Stimulated activated CD4-positive, alpha-beta T cell treated with anti-CD3 and anti-CD28 coated beads, TNF-alpha, amount 100 ng/mL, for 24 hours (primary cell): ENCODE measurements around the gene NPY4R2.
"Not testable (repeated sequence)": the region's sequence is repeated elsewhere in the genome, so short reads cannot be mapped to it uniquely, and the experiment has no call there.

Experiments used
- DNase-seq, 3 experiments: peaks; one replicate each; pipeline ENCODE4 v3.0.0-alpha.2; 2020; ENCODE audit warnings: low read depth in 3 of 3

The NPY4R2 gene, protein sequence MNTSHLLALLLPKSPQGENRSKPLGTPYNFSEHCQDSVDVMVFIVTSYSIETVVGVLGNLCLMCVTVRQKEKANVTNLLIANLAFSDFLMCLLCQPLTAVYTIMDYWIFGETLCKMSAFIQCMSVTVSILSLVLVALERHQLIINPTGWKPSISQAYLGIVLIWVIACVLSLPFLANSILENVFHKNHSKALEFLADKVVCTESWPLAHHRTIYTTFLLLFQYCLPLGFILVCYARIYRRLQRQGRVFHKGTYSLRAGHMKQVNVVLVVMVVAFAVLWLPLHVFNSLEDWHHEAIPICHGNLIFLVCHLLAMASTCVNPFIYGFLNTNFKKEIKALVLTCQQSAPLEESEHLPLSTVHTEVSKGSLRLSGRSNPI

DNA sequence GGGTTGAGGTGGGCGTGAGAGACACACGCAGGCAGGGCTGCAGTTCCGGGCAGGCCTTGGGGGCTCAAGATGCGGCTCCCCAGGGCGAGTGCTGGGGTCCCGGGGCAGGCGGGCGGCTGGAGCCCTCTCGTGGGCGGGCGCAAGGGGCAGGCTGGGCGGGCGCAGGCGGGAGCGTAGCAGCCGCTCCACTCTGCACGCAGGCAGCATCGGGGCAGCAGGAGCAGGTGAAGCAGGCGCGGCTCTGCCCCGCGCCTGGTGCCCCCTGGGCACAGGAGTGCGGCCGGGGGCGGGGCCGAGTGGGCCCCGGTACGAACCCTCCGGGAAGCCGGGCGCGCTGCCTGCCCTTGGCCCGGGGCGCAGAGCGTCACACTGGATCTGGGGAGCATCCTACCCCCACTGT is at the start of gene NPY4R2:
NPY4R2 (plus strand) TSS at position 188 of the 400 bp plus-strand sequence. CDS start 3,326 bp downstream, outside the sequence.
- DNase-seq: not testable (repeated sequence)

DNA sequence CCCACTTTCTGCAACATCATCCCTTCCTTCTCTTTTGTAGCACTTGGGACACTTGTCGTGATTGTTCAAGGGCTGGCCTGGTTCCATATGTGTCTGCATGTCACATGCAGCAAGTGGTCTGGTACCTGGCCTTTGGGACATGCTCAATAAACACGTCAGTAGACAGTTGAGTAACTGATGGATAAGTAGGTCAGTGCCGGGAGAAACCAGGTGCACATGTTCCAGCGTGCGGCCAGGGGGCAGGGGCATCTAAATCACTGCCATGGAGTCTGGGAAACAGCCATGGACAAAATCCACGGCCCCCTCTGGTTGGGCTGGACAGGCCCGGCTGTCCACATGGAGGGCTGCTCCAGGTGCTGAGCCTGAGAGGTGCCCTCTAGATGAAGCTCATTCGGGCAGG is 47.6 kb upstream of the NPY4R2 start:
- DNase-seq: not testable (repeated sequence)

DNA sequence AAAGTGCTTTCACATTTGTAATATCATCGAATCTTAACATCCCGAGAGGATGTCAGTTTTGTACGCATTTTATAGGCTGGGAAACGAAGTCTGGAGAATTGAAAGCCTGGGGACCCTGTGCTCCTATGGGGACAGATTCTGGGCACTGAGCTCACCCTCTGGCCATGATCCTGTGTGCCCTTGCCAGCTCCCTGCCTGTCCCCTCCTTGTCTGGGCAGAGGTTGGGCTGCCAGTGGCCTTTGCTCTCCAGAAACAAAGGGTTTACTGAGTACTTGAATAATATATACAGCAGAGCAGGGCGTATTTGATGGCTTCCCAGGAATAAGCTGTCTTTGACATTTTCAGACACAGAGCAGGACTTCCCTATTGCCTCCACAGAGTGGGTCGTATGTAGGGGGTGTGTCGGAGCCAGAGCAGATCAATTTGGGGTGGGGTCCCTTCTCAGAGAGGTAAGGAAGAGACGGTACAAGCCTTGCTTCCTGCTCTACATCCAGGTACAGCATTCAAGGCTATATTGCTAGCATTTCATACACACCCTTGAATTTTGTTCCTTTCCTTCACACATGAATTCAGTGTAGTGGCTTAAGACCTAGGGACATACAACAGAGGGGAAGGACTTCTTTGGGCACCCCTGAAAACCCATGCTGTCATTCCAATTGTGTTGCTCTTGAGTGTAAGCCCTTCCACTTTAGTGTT is 46.8 kb upstream of the NPY4R2 start:
- DNase-seq: not testable (repeated sequence)

DNA sequence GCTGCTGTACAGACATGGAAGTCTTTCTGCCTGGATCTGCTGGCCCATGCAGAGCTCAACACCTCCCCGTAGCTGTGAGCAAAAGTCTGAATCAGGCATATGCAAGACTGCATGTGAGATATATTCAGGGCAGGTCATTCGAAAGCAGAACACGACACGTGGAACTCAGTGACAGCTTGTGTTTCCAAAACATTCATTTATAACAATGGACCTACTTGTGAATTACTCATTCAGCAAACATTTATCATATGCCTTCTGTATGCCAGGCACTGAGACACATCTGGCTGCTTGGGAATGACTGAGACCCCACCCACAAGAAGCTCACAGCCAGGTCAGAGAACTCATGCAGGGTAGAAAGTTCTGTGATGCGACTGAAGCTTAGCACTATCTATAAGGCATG is 46.2 kb upstream of the NPY4R2 start:
- DNase-seq: not testable (repeated sequence)

DNA sequence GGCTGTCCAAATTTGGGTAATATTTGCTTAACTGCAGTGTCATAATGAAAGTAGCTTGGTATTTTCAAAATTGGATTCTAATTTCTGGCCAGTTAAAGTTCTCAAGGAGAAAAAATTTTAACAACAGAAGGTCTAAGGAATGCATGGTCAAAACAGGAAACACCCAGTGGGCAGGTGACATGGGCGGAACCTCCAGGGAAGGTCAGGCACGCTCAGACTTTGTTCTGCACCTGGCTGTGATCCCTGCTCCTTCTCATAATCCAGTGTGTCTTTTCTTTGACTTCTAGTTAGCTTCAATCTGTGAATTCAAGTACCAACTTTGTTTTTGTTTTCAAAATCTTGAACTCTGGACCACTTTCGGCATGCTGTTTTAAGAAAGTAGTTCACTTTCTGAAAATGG is 34.2 kb upstream of the NPY4R2 start:
- not testable (repeated sequence) for DNase-seq

DNA sequence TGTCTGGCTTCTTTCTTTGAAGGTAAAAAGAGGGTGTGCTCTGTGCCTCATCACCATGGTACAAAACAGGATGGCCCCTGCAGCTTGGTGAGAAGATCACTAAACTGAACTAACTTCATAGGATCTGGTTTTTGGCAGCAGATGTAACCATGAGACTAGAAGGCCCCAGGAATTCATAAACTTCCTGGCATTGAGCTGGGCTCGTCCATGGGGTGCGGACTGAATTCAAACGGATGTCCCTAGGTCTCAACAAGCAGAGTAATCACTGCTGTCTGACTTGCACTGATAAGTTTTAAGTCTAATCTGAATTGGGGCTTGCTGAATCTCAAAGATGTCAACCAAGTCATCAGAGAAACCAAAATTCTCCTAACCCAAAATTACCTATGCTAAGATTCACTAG is 33.5 kb upstream of the NPY4R2 start:
- DNase-seq: not testable (repeated sequence)

DNA sequence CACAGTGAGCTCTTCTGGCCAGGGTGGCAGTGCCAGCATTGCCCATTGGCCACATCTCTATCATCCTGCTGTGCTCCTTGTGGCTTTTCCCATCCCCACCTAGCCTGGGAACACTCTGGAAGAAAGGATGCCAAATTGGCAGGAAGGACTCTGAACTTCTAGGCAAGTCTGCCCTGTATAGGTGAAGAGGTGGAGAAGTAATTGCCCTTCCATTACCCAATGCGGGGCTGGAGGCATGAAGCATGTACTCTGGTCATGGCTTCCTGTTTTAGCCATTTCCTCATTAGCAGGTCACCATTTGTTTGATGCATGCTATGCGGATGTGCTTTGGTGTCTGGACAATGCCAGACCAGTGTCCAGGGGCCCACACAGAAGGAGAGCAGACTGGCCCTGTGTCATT is 32.1 kb upstream of the NPY4R2 start:
- DNase-seq: not testable (repeated sequence)

DNA sequence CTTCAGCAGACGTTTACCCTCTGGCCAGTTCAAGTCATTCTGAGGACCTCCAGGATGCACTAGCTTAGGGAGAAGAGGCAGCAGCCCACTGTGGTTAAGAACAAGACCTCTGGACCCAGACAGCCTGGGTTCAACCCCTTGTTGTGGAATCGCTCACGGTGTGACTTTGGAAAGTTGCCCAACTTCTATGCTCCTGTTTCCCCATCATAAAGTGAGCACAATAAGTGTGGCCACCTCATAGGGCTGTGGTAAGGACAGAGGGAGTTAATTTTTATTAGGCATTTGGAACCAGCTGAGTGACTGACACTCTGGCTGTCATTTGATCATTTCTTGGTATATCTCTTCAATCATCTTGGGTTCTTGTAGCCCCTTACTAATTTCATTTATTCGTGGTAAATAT is 31.6 kb upstream of the NPY4R2 start:
- DNase-seq: not testable (repeated sequence)

DNA sequence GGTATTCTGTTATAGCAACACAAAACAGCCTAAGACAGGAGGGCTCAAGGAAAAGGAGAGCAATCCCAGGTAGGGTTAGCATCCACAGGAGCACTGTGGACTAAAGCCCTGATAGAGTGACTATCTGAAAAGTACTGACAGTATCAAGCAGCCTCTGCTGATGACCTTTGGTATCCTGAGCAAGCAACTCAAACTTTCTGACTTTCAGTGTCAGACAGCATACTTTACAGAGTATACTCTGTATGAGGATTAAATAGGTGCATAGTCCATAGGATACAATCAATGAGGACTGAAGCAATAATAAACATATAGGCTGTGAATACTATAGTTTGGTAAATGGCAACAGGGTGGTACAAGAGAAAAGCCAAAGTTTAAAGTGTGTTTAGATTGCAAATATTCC is 27.7 kb upstream of the NPY4R2 start:
- not testable (repeated sequence) for DNase-seq

DNA sequence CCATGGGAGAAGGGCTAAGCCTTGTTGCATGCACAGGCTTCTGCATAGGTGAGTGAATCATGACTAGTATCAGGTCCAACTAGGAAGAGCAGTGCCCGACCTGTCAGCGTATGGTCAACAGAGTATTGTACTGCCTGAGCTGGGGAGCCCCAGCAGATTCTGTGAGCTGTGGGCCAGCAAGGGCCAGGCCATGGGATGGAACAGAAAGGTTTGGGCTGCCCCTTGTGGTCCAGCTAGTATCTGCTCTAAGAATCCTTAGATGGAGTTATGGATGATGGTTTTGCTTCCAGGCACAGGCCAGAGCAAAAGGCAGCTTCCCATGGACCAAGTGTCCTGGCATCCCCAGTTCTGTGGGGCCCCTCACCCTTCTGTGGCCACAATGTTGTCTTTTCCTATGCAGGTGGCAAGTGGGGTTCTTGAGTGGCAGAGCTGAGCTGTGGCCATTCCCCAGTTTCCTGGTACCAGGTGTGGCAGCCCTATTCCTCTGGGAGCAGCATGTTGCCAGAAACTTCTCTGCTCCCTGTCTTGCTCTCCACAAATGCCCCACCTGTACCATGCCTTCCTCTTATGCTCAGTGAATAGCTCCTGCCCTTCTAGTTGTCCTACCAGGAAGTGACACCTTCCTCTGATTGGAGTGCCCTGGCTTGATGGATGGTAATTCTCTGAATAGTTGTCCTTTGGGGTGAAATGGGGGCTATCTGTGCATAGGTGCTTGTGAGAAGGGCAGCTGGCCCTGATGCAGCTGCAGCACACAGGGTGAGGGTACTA is 25.8 kb upstream of the NPY4R2 start:
- not testable (repeated sequence) for DNase-seq

DNA sequence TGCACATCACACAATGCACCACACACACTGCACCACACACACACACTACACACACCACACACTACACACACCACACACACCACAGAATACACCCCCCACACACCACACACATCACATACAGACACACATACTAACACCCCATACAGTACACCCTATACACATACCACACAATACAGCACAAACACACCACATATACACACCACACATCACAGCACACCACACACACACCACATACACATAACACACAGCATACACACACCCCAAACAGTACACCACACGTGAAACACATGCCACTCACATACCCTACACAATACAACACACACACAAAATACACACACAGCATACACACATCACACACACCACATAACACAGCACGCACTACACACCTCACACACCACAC is 23.9 kb upstream of the NPY4R2 start:
- not testable (repeated sequence) for DNase-seq

DNA sequence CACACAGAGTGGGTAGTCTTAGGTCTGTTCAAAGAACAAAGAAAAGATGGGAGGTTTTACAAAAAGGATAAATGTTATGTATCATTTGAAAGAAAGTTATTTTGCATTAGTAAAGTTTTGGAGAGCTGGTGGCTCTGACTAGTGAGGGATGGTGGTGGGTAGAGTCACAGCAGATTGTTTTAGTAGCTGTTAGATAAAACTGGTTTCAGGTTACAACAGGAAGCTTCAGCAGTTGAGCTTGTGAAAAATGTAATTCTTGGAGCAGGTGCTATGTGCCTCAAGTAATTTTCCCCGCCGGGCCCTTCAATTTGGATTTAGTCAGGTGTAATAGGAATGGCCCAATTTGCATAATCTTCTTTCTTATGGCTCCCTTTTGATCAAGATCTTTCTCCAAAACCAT is 20.6 kb upstream of the NPY4R2 start:
- DNase-seq: not testable (repeated sequence)

DNA sequence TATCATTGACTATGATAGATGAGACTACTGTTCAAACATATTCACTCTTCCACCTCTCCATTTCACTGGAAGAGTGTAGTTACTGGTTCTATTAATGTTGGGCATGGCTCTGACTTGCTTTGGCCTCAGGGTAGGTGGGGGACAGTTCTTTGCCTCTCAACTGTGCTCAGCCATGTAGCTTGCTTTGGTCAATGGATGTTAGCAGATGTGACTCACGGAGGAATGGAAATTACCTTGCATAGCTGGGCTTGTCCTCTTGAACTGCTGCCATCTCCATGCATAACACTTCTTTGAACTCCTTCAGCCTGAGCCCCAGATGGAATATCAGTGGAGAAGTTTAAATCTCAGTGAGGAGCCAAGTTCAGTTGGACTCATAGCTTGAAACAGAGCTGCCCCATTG is 9.1 kb upstream of the NPY4R2 start:
- DNase-seq: not testable (repeated sequence)

DNA sequence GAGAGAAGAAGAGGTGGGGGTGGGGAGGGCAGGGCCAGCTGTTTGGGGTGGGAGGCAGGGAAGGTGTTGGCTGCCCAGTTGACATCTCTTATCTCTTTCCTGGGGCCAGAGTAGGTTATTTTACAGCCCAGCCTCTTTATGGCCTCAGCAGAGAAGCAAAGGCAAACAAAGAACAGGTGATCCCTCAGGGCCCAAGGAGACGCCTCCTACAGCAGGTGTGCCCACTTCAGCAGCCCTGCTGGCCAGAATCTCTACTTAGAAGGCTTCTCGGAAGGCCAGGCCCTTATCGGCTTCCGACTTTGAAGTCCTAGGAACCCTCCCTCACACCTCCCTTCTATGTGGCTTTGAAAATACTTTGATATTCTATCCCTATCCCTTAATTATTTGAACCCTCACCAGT is 8.0 kb upstream of the NPY4R2 start:
- DNase-seq: not testable (repeated sequence)

DNA sequence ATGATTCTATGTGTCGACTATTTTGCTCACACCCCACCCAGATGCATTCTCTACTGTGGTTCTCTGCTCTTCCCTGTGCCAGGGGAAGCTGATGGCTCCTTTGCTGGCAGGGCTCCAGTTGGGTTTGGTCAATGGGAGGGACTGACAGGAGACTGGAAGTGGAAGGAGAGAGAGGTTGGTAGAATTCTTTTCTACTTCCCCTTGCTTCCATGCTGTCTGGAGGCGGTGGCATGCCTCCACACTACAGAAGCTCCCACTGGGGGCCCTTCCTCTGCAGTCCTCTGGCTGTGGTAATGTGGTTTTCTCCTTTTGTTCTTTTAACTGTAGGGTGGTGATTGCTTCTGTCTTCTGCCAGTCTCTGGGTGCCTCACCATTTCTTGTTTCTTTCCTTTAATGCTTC is 4.4 kb upstream of the NPY4R2 start:
- not testable (repeated sequence) for DNase-seq

DNA sequence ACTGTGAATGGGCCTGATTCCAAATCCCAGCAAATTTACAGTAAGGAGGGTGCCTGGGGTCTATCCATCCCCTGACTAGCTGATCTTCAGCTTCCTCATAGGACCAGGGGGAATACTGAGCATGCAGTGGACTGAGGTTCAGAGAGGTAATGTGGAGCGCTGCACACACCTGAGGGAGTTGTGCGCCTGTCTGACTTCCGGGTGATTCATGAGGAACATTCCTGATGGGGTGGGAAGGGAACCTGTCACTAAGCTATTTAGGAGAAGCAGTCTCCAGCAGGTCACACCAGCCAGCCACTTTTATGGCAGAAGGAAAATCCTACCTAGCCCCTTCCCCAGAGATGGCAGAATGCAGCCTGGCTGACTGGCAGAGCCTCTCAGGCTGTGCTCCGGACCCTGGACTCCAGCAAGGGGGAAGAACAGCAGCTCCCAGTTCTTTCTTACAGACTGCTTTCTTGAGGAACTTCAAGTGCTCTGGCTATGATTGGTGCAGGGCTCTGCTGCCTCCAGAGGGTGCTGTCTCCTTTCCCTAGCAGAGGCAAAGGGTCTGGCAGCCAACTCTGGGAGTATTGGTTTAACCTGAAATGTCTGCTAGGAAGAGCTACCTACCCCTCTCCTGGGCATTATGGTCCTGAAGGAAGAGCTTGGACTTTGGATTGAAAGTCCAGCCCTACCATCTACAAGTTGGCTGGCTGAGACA is 2.5 kb upstream of the NPY4R2 start:
- not testable (repeated sequence) for DNase-seq

DNA sequence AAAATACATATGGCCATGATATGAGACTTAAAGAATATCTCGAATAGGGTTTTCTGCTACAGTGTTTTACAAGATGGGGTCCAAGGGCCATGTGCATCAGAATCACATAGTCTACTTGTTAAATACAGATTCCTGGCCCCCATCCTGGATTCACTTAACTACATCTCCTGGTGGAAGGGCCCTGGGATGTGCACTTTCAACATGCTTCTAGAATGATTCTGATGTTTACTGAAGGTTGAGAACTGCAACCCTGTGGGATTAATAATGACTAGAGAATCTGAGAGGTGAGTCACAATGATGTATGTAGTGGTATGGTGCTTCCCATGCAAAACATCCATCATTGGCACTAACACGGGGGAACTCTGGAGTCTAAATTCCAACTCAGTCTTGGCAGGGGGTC is 2.1 kb downstream of the NPY4R2 start:
- not testable (repeated sequence) for DNase-seq

DNA sequence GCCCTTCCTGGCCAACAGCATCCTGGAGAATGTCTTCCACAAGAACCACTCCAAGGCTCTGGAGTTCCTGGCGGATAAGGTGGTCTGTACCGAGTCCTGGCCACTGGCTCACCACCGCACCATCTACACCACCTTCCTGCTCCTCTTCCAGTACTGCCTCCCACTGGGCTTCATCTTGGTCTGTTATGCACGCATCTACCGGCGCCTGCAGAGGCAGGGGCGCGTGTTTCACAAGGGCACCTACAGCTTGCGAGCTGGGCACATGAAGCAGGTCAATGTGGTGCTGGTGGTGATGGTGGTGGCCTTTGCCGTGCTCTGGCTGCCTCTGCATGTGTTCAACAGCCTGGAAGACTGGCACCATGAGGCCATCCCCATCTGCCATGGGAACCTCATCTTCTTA is 4.0 kb downstream of the NPY4R2 start:
- not testable (repeated sequence) for DNase-seq

DNA sequence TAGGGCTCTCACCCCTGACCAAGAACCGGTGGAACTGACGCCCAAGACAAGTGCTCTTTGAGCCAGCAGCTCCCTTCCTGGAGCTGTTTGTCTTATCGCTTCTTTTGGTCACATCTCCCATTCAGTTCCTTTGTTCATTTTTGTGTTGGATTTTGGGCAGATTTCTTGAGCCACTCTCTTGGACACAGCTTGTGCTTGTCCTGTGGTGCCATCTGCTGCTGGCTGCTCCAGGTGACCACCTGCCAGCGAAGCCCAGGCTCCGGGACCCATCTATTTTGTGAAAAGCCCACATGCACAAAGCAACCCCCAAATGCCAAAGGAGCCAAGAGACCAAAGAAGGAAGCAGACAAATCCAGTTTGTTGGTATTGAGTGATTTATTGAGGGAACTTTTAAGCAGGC is 6.2 kb downstream of the NPY4R2 start:
- DNase-seq: not testable (repeated sequence)

DNA sequence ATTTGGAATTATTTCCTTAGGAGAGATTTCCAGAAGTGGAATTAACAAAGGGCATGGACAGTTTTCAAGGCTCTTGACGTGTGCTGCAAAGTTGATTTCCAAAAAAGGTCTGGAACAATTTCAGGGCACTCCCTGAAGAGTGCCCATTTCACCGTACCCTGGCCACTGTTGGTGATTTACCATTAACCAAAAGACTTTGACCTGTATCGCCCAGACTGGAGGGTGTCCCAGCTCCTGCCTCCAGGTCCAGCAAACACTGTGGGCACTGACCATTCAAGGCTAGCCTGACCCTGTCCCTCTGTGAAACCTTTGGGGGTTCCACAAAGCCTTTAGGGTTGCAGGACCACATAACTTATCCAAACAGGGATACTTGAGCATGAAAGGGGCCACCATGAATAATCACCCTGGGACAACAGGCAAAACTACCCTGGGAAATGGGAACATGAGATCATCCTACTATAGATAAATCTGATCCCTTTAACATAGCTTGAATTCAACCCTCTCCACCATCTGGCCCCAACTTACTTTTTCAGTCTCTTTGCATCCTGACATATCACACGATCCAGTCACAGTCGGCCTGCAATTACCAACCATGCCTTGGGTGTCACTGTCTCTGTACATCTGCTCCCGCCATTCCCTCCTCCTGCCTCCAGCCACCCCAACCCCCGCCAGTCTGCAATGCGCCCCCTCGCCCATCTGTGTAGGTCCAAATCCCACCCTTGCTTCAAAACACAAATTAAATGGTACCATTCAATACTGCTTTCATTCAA is 8.9 kb downstream of the NPY4R2 start:
- DNase-seq: not testable (repeated sequence)

DNA sequence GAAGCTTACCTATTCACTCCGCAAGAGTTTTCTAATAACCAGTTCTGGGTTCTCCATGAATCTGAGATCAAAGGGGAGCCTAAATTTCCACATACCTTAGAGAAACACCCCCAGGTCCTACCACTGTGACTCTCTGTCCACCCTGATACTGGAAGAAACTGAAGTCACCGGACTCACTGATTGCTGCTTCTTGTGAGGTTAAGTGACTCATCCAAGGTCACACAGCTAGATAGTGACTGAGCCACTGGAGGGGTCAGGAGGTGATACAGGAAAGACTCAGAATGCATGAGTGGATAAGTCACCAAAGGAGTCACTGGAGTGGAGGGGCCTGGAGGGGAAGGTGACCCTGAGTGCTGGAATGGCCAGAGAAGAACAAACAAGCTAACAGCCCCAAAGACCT is 9.8 kb downstream of the NPY4R2 start:
- DNase-seq: not testable (repeated sequence)
